ENCODE measurements around the gene CERK.

The CERK gene

DNA sequence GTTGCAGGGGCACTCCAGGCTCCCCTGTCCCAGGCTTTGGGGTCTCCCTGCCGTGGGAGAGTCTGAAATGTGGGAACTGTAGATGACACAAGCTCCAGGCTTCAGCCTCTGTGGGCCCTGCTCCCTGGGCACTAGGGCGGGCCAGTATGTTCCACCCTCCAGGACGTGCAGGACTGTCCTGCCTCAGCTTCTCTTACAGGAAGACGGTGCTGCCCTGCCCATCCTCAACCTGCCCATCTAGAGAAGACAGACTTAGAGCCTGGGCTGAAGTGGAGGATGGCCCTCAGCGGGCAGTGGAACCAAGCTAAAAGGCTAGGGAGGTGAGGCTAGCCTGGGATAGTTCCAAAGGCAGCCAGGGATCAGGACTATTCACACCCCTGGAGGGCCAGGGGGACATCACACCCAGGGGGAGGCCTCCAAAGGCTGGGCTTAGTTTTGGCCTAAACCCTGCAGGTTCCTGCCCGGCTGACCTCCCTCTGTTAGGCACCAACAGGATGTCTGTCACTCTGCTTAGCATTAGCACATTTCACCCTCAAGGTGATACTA is 4.0 kb upstream of the CERK start:
- no peak overlapping the region for H3K4me3 ChIP-seq (ENCODE audit: insufficient read depth, low read depth, low read length)
- H3K27ac ChIP-seq (ENCODE audit: insufficient read depth, low read depth, low read length, poor library complexity, severe bottlenecking) = no peak overlapping the region
- no peaks in the 10 kb centered on the region for H3K36me3 ChIP-seq (ENCODE audit: control insufficient read depth, insufficient read depth, low read length)
- peaks cover 6% of the 10 kb centered on the region for H3K4me1 ChIP-seq (ENCODE audit: control insufficient read depth, insufficient read depth, low read length)
- H3K9me3 ChIP-seq (ENCODE audit: control insufficient read depth, low read length) = no peaks in the 10 kb centered on the region
- peaks cover 4% of the 10 kb centered on the region for H3K27me3 ChIP-seq (ENCODE audit: control insufficient read depth, insufficient read depth, low read length, poor library complexity, severe bottlenecking)
- 80 to 84% methylated on average over 6 of the region's 6 CpGs for WGBS, 2 experiments

- Histone ChIP-seq H3K36me3 (ENCODE audit: control insufficient read depth, insufficient read depth, low read length) (no peaks in the 10 kb centered on the region), H3K4me1 (ENCODE audit: control insufficient read depth, insufficient read depth, low read length) (peaks cover 15% of the 10 kb centered on the region)
- 90 to 93% methylated on average over 14 of the region's 14 CpGs for WGBS, 2 experiments
These were observed 3.1 kb upstream of the CERK start for GRCh38 chr22:46740910-46741780.

GRCh38 chr22:46739094-46739870 is 1.2 kb upstream of the CERK start:
- peaks cover 4% of the 10 kb centered on the region for H3K27me3 ChIP-seq (ENCODE audit: control insufficient read depth, insufficient read depth, low read length, poor library complexity, severe bottlenecking)
- H3K4me1 ChIP-seq (ENCODE audit: control insufficient read depth, insufficient read depth, low read length) = peaks cover 22% of the 10 kb centered on the region
- no peak overlapping the region for H3K4me3 ChIP-seq (ENCODE audit: insufficient read depth, low read depth, low read length)
- H3K36me3 ChIP-seq (ENCODE audit: control insufficient read depth, insufficient read depth, low read length) = no peaks in the 10 kb centered on the region
- no peak overlapping the region for H3K27ac ChIP-seq (ENCODE audit: insufficient read depth, low read depth, low read length, poor library complexity, severe bottlenecking)
- 85 to 88% methylated on average over 20 of the region's 20 CpGs for WGBS, 2 experiments
- H3K9me3 ChIP-seq (ENCODE audit: control insufficient read depth, low read length) = no peaks in the 10 kb centered on the region

More at GRCh38 chr22:46740910-46741780, 3.1 kb upstream of the CERK start:
- no peak overlapping the region for H3K4me3 ChIP-seq (ENCODE audit: insufficient read depth, low read depth, low read length)
- no peak overlapping the region for H3K27ac ChIP-seq (ENCODE audit: insufficient read depth, low read depth, low read length, poor library complexity, severe bottlenecking)
- no peaks in the 10 kb centered on the region for H3K9me3 ChIP-seq (ENCODE audit: control insufficient read depth, low read length)
- H3K27me3 ChIP-seq (ENCODE audit: control insufficient read depth, insufficient read depth, low read length, poor library complexity, severe bottlenecking) = peaks cover 4% of the 10 kb centered on the region

DNA sequence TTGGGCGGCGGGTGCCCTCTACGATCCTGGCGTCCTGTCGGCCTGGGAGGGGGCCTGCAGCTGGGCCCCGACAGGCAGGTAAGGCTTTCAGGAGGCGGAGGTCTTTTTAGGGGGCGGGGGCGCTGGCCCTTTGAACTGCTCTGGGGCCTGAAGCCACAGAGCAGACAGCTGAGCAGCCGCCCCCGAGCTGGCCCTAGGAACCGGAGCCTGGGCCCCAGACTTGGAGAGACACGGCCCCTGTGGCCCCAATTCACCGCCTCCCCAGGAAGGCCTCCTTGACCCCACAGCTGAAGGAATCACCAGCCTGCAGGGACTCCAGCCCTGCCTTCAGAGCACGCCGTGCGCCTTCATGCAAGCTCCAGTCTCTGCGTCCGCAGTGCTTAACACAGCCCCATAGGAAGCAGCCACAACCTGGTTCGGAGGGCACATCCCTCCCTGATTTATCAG is 618 bp upstream of the CERK start:
- Histone ChIP-seq H3K27me3 (ENCODE audit: control insufficient read depth, insufficient read depth, low read length, poor library complexity, severe bottlenecking) (peaks cover 4% of the 10 kb centered on the region), H3K27ac (ENCODE audit: insufficient read depth, low read depth, low read length, poor library complexity, severe bottlenecking) (no peak overlapping the region), H3K9me3 (ENCODE audit: control insufficient read depth, low read length) (no peaks in the 10 kb centered on the region), H3K4me3 (ENCODE audit: insufficient read depth, low read depth, low read length) (peak overlapping the region; percentile 54), H3K36me3 (ENCODE audit: control insufficient read depth, insufficient read depth, low read length) (no peaks in the 10 kb centered on the region), H3K4me1 (ENCODE audit: control insufficient read depth, insufficient read depth, low read length) (peaks cover 22% of the 10 kb centered on the region)
- 28% methylated on average over 20 of the region's 20 CpGs for WGBS, 2 experiments

DNA sequence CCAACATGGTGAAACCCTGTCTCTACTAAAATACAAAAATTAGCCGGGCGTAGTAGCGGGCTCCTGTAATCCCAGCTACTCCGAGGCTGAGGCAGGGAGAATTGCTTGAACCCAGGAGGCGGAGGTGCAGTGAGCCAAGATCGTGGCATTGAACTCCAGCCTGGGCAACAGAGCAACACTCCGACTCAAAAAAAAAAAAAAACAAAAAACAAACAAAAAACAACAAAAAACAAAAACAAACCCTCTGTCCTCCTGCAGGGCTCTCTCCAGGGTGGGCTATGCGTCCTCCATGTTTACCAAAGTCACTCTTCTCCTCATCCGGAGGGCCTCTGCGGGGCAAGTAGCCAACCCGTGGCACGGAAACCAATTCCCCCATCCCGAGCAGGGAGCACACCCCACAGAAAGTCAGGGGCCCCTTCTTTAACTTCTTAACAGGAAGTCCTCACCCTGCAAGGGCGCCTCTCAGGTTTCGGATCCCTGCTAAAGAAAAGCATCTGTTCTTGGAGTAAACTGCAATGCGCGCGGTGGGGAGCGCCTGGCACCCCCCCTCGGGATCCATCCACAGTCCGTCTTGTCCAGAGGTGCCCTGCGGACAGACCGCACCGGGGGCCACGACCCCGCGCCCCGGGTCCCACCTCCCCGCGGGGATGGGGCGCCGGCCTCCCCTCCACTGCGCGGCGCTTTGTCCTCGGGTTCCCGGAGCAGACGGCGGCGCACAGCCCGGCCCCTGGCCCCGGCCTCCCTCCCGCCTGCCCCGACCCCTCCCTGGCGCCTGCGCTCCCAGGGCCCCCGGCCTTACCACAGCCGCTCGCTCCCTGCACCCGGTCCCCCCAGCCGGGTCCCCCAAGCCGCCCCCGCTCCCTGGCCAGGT is 712 bp downstream of the CERK start:
- WGBS, 2 experiments = 7 to 8% methylated on average over 53 of the region's 53 CpGs
- peaks cover 22% of the 10 kb centered on the region for H3K4me1 ChIP-seq (ENCODE audit: control insufficient read depth, insufficient read depth, low read length)
- peaks cover 4% of the 10 kb centered on the region for H3K27me3 ChIP-seq (ENCODE audit: control insufficient read depth, insufficient read depth, low read length, poor library complexity, severe bottlenecking)
- no peak overlapping the region for H3K27ac ChIP-seq (ENCODE audit: insufficient read depth, low read depth, low read length, poor library complexity, severe bottlenecking)
- no peaks in the 10 kb centered on the region for H3K9me3 ChIP-seq (ENCODE audit: control insufficient read depth, low read length)
- H3K4me3 ChIP-seq (ENCODE audit: insufficient read depth, low read depth, low read length) = peak overlapping the region; percentile 54
- no peaks in the 10 kb centered on the region for H3K36me3 ChIP-seq (ENCODE audit: control insufficient read depth, insufficient read depth, low read length)

GRCh38 chr22:46736705-46737104 is 1.3 kb downstream of the CERK start:
- peaks cover 4% of the 10 kb centered on the region for H3K27me3 ChIP-seq (ENCODE audit: control insufficient read depth, insufficient read depth, low read length, poor library complexity, severe bottlenecking)
- H3K36me3 ChIP-seq (ENCODE audit: control insufficient read depth, insufficient read depth, low read length) = no peaks in the 10 kb centered on the region
- peaks cover 28% of the 10 kb centered on the region for H3K4me1 ChIP-seq (ENCODE audit: control insufficient read depth, insufficient read depth, low read length)
- H3K4me3 ChIP-seq (ENCODE audit: insufficient read depth, low read depth, low read length) = peak overlapping the region; percentile 54
- no peak overlapping the region for H3K27ac ChIP-seq (ENCODE audit: insufficient read depth, low read depth, low read length, poor library complexity, severe bottlenecking)
- WGBS, 2 experiments = 80% methylated on average over 8 of the region's 8 CpGs
- no peaks in the 10 kb centered on the region for H3K9me3 ChIP-seq (ENCODE audit: control insufficient read depth, low read length)

DNA sequence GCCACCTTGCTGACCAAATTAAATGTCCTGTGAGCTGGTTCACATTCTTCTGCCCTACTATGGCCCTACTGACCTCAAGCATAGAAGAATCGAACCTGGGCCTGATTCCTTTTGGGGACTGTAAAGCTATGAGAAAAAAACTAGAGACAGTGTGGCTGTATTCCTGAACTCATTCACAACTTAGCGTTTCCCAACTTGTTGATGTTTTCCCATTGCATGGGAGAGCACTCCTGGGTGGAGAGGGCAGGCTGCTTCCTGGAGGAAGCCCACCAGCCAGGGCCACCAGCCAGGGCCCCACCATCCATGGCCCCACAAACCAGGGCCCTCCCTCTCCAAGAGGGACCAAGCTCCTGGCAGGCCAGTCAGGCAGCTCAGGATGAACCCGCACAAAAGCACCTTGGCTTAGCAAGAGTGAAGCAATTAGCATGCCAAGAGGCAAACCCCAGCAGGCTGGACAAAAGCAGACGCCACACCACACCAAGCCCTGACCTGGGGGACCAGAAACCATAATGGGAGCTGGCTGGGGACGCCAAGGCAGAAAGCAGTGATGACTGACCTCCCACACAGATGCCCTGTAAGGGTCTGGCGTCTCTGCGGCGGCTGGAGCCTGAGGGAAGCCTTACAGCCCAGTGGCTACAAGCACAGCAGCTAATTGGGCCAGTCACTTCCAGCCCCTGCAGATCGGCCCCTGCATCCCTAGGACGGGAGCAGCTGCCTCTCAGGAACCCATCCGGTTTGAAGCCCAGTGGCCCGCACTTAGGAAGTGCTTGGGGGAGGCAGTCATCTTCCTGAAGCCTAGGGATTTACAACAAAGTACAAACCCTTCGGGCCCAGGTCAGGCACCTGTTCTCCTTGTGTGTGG is 2.1 kb downstream of the CERK start:
- no peak overlapping the region for H3K4me3 ChIP-seq (ENCODE audit: insufficient read depth, low read depth, low read length)
- WGBS, 2 experiments = 40 to 42% methylated on average over 13 of the region's 13 CpGs
- peaks cover 4% of the 10 kb centered on the region for H3K27me3 ChIP-seq (ENCODE audit: control insufficient read depth, insufficient read depth, low read length, poor library complexity, severe bottlenecking)
- H3K36me3 ChIP-seq (ENCODE audit: control insufficient read depth, insufficient read depth, low read length) = no peaks in the 10 kb centered on the region
- no peaks in the 10 kb centered on the region for H3K9me3 ChIP-seq (ENCODE audit: control insufficient read depth, low read length)
- no peak overlapping the region for H3K27ac ChIP-seq (ENCODE audit: insufficient read depth, low read depth, low read length, poor library complexity, severe bottlenecking)
- peaks cover 35% of the 10 kb centered on the region for H3K4me1 ChIP-seq (ENCODE audit: control insufficient read depth, insufficient read depth, low read length)

- no peaks in the 10 kb centered on the region for H3K36me3 ChIP-seq (ENCODE audit: control insufficient read depth, insufficient read depth, low read length)
- H3K4me1 ChIP-seq (ENCODE audit: control insufficient read depth, insufficient read depth, low read length) = peaks cover 40% of the 10 kb centered on the region
- H3K4me3 ChIP-seq (ENCODE audit: insufficient read depth, low read depth, low read length) = no peak overlapping the region
- H3K27me3 ChIP-seq (ENCODE audit: control insufficient read depth, insufficient read depth, low read length, poor library complexity, severe bottlenecking) = peaks cover 4% of the 10 kb centered on the region
- no peak overlapping the region for H3K27ac ChIP-seq (ENCODE audit: insufficient read depth, low read depth, low read length, poor library complexity, severe bottlenecking)
- WGBS, 2 experiments = 95% methylated on average over 12 of the region's 12 CpGs
- no peaks in the 10 kb centered on the region for H3K9me3 ChIP-seq (ENCODE audit: control insufficient read depth, low read length)
These were observed 3.1 kb downstream of the CERK start for GRCh38 chr22:46734830-46735453.
